Endothelial cell (in vitro differentiated cells): ENCODE measurements around the gene APRT. TPM values are rescaled to one million over a fixed set of nuclear protein-coding genes. Genes with fewer than 3 reads are reported as not detected.
A peak's percentile ranks its signal among the peaks of the same experiment; 100 is the strongest.

ENCODE experiments used
- DNase-seq: peaks from one replicate; pipeline ENCODE4 v3.0.0; 2021; ENCODE audit warnings: low spot score
- H3K27ac Mint-ChIP-seq: one replicate; pipeline ENCODE4 v1.8.0; 2021; ENCODE audit warnings: mixed read lengths, inconsistent platforms; ENCODE audit not compliant: unreplicated experiment
- H3K27me3 Mint-ChIP-seq: one replicate; pipeline ENCODE4 v1.8.0; 2021; ENCODE audit warnings: mild to moderate bottlenecking, moderate library complexity, mixed read lengths, inconsistent platforms; ENCODE audit not compliant: unreplicated experiment
- H3K36me3 Mint-ChIP-seq: one replicate; pipeline ENCODE4 v1.8.0; 2021; ENCODE audit warnings: mild to moderate bottlenecking, low read depth, mixed read lengths, inconsistent platforms; ENCODE audit not compliant: unreplicated experiment
- H3K4me1 Mint-ChIP-seq: one replicate; pipeline ENCODE4 v1.8.0; 2021; ENCODE audit warnings: mild to moderate bottlenecking, mixed read lengths, inconsistent platforms; ENCODE audit not compliant: unreplicated experiment
- H3K4me3 Mint-ChIP-seq: one replicate; pipeline ENCODE4 v1.8.0; 2021; ENCODE audit warnings: mild to moderate bottlenecking, mixed read lengths, inconsistent platforms; ENCODE audit not compliant: unreplicated experiment
- H3K9me3 Mint-ChIP-seq: one replicate; pipeline ENCODE4 v1.8.0; 2021; ENCODE audit warnings: mixed read lengths, inconsistent platforms; ENCODE audit not compliant: unreplicated experiment
- total RNA-seq: library from RNA; stranded (reverse); fragmentation: NEBNext Ultra II Directional; extraction: Animal tissue kit (Norgen Biotek cat#: 25700); gene quantifications from one replicate; pipeline ENCODE4 v1.2.1, GENCODE V29; 2021; ENCODE audit not compliant: unreplicated experiment
- TF ChIP-seq, protein P1 (sequence below): fragments of 200-600 bp; sonication (generic); IDR thresholded peaks from one replicate; pipeline ENCODE4 v1.5.0; 2021; ENCODE audit warnings: antibody characterized with exemption; ENCODE audit not compliant: unreplicated experiment

Gene APRT
- total RNA-seq, 1 donor from 2014 or later, result 80.7 TPM

DNA sequence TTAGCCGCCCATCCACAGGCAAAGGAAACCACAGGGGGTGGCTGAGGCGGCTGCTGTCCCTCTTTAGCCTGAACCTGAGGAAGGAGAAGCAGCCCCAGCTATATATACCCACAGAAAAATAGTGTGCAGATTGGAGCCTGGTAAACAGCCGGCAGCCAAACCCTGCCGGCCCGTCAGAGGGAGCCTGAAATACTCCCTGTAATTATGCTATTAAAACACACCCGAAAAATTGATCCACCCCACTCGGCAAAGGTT, 33.5 kb downstream of the APRT start:
- Mint-ChIP-seq H3K9me3 (no peaks in the 10 kb centered on the region), H3K27ac (no peak overlapping the region), H3K4me3 (peak overlapping the region; percentile 21), H3K4me1 (peaks cover 34% of the 10 kb centered on the region), H3K36me3 (no peaks in the 10 kb centered on the region), H3K27me3 (peaks cover 4% of the 10 kb centered on the region)
- TF ChIP-seq, protein P1, sequence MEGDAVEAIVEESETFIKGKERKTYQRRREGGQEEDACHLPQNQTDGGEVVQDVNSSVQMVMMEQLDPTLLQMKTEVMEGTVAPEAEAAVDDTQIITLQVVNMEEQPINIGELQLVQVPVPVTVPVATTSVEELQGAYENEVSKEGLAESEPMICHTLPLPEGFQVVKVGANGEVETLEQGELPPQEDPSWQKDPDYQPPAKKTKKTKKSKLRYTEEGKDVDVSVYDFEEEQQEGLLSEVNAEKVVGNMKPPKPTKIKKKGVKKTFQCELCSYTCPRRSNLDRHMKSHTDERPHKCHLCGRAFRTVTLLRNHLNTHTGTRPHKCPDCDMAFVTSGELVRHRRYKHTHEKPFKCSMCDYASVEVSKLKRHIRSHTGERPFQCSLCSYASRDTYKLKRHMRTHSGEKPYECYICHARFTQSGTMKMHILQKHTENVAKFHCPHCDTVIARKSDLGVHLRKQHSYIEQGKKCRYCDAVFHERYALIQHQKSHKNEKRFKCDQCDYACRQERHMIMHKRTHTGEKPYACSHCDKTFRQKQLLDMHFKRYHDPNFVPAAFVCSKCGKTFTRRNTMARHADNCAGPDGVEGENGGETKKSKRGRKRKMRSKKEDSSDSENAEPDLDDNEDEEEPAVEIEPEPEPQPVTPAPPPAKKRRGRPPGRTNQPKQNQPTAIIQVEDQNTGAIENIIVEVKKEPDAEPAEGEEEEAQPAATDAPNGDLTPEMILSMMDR, result no peak
- no peak for DNase-seq

DNA sequence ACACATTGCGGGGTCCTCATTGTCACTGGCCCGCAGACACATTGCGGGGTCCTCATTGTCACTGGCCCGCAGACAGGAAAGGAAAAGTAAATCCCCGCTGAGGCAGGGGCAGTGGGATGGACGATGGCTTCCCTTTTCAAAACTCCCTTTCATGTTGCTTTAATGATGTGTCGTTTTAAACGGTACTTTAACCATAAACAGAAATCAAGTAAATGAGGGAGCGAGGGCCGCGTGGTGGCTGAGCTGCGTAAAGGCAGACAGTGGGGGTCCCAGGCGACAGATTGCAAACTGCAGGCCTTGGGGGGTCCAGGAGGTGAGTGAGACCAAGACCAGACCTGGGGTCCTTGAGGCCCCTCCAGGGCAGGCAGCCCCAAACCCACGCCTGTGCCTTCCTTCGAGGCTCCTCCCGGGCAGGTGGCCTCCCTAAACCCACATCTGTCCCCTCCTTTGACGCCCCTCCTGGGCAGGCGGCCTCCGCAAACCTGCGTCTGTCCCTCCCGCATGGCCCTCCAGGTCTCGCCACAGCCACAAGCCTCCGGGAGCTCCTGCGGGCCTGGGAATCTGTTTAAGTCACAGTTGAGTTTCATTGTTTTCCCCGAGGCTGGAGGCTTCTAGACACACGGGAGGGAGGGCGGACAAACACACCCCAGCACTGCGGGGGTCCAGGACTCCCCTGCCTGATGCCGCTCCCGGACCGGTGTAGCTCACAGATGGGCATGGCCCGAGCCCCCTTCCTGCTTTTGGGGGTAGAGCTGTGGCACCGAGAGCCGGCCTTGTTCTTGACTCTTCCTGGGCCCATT, 34.1 kb downstream of the APRT start:
- peaks cover 2% of the 10 kb centered on the region for H3K27me3 Mint-ChIP-seq
- TF ChIP-seq, protein P1, result no peak
- H3K9me3 Mint-ChIP-seq, result no peaks in the 10 kb centered on the region
- DNase-seq, result no peak
- no peaks in the 10 kb centered on the region for H3K36me3 Mint-ChIP-seq
- peaks cover 28% of the 10 kb centered on the region for H3K4me1 Mint-ChIP-seq
- H3K4me3 Mint-ChIP-seq, result peak overlapping the region; percentile 21
- no peak overlapping the region for H3K27ac Mint-ChIP-seq

DNA sequence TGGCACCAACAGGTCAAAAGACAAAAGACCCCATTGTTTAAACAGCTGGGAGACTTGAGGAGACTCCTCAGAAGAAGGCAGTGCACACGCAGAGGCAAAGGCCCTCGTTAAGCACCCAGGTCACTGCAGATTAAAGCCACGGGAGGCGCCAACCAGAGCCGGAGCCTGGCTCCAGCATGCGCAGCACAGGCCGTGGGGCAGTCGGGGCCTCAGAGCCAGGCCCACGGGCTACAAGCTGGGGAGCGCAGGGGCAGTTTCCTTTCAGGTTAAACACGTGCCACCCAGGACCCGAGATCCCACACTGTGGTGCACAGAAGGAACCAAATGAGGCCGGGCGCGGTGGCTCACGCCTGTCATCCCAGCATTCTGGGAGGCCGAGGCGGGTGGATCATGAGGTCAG, 35.9 kb downstream of the APRT start:
- Mint-ChIP-seq H3K9me3 (no peaks in the 10 kb centered on the region), H3K4me1 (peaks cover 11% of the 10 kb centered on the region), H3K36me3 (no peaks in the 10 kb centered on the region), H3K27ac (no peak overlapping the region), H3K27me3 (no peaks in the 10 kb centered on the region), H3K4me3 (no peak overlapping the region)
- TF ChIP-seq, protein P1, result no peak
- no peak for DNase-seq

DNA sequence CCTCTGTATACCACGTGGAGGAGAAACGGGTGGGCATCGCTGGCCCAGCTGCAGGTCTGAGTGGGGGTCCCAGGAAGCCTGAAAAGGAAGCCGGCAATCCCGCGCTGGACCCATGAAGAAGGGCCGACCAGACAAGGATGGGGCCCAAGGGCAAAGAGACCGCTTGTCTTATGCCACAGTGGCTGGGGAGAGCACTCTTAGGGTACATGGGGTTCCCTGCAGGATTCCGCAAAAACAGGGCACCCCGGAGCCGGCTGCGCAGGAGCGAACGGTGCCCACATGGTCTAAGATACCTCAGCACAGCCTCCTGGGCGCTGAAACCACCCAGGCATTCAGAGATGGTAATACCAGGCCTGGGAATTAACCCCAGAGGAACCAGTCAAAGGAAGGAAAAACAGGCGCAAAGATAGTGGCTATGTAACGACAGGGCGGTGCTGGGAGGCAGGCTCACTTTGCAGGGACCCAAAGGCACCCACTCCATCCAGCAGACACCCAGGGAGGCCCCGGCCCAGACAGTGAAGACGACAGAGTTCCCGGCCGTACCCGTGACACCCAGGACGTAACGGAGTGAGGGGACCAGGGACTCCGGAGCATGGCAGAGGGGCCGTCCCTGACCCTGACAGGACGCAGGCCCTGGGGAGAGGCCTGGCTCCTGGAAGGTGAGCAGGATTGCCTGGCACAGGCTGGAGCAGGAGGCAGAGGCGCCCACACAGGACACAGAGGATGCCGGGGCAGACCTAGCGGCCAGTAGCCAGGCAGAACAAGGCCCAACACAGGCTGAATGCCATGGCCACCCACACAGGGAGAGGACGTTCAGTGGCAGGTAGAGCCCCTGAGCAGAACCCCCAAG, 37.0 kb downstream of the APRT start:
- H3K4me1 Mint-ChIP-seq, result peaks cover 6% of the 10 kb centered on the region
- no peaks in the 10 kb centered on the region for H3K9me3 Mint-ChIP-seq
- no peaks in the 10 kb centered on the region for H3K27me3 Mint-ChIP-seq
- TF ChIP-seq, protein P1, result no peak
- no peak for DNase-seq
- H3K27ac Mint-ChIP-seq, result peak overlapping the region; percentile 30
- no peaks in the 10 kb centered on the region for H3K36me3 Mint-ChIP-seq
- H3K4me3 Mint-ChIP-seq, result no peak overlapping the region

DNA sequence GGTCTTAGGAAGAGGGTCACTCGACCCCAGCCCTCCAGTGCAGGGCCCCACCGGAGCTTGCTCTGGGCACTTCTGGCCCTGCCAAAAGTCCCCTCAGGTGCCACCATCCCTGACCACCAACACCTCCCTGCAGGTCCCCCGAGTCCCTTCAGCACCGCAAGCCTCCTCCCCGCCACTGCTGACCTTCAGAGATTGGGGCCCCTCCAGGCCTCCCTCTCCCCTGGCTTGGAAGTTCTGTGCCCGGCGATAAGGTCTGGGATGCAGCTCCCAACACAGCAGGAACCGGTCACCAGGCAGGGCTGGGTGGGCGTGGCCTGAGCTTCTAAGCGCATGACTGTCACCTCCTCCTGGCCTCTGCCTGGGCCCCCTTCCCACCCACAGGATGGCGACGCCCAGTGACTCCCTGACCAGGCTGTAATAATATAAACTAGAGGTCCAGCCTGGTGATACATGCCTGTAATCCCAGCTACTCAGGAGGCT, 37.9 kb downstream of the APRT start:
- Mint-ChIP-seq H3K9me3 (no peaks in the 10 kb centered on the region), H3K4me3 (no peak overlapping the region), H3K36me3 (no peaks in the 10 kb centered on the region), H3K27ac (no peak overlapping the region), H3K27me3 (peaks cover 4% of the 10 kb centered on the region), H3K4me1 (peaks cover 12% of the 10 kb centered on the region)
- TF ChIP-seq, protein P1, result no peak
- no peak for DNase-seq
